GM12891 (cell line): ENCODE measurements around the gene KCNK5.

Source experiments
- PAX5 ChIP-seq: IDR thresholded peaks from 2 replicates; pipeline ENCODE4 v1.6.1; 2011; ENCODE audit warnings: low read length, moderate library complexity, mild to moderate bottlenecking; ENCODE audit not compliant: insufficient read depth, severe bottlenecking
- POLR2A ChIP-seq: IDR thresholded peaks from 2 replicates; pipeline ENCODE4 v1.6.1; 2011; ENCODE audit warnings: low read depth, low read length, control low read depth
- POLR2AphosphoS5 ChIP-seq: IDR thresholded peaks from 2 replicates; pipeline ENCODE4 v1.6.1; 2011; ENCODE audit warnings: low read depth, low read length, control low read depth
- POU2F2 ChIP-seq: IDR thresholded peaks from 2 replicates; pipeline ENCODE4 v1.6.1; 2011; ENCODE audit warnings: low read depth, mild to moderate bottlenecking, control low read depth, low read length, moderate library complexity
- SPI1 ChIP-seq: IDR thresholded peaks from 2 replicates; pipeline ENCODE4 v1.6.1; 2011; ENCODE audit warnings: low read depth, low read length, control low read depth
- TAF1 ChIP-seq: IDR thresholded peaks from 2 replicates; pipeline ENCODE4 v1.6.1; 2011; ENCODE audit warnings: low read depth, low read length, control low read depth

DNA sequence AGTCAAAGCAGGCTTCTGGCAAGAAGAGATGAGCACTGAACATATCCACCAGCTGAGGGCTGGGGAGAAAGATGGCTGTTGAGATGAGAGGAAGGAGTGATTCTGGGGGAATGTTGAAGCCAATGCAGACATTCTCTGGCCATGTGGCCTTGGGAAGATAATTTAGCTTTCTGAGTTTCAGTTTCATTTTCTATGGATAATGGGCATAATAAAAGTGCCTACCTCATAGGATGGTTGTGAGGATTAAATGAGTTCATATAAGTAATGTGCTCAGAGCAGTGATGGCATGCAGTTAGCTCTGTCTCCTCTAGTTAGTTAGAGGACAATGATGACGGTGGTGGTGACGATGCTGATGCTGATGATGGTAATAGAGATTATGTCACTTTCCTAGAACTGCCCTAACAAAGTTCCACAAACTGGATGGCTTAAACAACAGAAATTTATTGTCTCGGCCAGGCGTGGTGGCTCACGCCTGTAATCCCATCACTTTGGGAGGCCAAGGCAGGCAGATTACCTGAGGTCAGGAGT, 18.5 kb upstream of the KCNK5 start:
- TF ChIP-seq POLR2AphosphoS5, result no peak
- no peak for TF ChIP-seq SPI1
- TF ChIP-seq POLR2A, result no peak
- no peak for TF ChIP-seq TAF1
- TF ChIP-seq POU2F2, result no peak
- no peak for TF ChIP-seq PAX5
